ENCODE data around the gene MAGOHB. TPM values are rescaled to one million over a fixed set of nuclear protein-coding genes. Genes with fewer than 3 reads are reported as not detected.

The MAGOHB gene
- total RNA-seq, 1 donor from 2014 or later = 48.3 TPM

DNA sequence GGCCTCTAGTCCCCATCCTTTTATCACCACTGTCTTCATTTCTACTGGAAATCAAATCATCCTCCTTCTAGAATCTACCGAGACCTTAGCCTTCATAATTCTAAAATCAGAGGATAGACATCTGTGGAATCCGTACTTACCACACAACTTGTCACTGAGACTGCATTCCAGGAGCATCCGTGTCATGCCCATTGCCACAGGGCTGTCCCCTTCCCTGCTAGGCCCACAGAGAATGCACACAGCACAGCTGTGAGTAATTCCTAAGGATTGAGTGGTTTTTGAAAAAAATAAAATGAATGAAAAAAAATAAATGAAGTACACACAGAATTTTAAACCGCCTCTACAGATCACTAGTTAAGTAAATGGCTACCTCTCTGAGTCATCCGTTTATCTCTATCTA lies 21.0 kb upstream of the MAGOHB start:
- no peaks in the 10 kb centered on the region for H3K36me3 Mint-ChIP-seq (ENCODE audit: insufficient read depth)
- H3K27me3 Mint-ChIP-seq = no peaks in the 10 kb centered on the region
- H3K9me3 Mint-ChIP-seq (ENCODE audit: low read depth) = no peaks in the 10 kb centered on the region
- no peak overlapping the region for H3K4me3 Mint-ChIP-seq (ENCODE audit: low read depth)
- DNase-seq (ENCODE audit: low spot score, unreplicated experiment) = no peak
- TF ChIP-seq, protein P1, sequence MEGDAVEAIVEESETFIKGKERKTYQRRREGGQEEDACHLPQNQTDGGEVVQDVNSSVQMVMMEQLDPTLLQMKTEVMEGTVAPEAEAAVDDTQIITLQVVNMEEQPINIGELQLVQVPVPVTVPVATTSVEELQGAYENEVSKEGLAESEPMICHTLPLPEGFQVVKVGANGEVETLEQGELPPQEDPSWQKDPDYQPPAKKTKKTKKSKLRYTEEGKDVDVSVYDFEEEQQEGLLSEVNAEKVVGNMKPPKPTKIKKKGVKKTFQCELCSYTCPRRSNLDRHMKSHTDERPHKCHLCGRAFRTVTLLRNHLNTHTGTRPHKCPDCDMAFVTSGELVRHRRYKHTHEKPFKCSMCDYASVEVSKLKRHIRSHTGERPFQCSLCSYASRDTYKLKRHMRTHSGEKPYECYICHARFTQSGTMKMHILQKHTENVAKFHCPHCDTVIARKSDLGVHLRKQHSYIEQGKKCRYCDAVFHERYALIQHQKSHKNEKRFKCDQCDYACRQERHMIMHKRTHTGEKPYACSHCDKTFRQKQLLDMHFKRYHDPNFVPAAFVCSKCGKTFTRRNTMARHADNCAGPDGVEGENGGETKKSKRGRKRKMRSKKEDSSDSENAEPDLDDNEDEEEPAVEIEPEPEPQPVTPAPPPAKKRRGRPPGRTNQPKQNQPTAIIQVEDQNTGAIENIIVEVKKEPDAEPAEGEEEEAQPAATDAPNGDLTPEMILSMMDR (IDR thresholded peaks at IDR 0.05; ENCODE audit: unreplicated experiment) = no peak
- peaks cover 9% of the 10 kb centered on the region for H3K4me1 Mint-ChIP-seq (ENCODE audit: low read depth)
- no peak overlapping the region for H3K27ac Mint-ChIP-seq

DNA sequence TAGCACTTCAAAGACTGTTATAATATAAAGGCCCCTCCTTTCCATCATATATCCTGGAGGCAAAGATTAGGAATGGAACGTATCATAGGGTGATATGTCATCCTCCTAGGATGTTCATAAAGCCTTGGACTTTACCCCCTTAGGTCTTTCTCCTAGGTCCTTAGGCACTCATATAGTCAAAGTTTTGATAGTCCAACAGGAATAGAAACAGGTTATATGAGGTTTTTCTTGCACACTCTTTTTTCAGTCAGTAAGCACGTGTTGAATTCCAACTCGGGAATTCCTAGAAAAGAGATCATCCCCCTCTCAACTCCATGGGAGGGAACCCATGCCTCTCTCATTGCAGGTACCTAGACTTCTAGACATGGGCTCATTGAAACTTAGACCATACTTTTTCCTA lies 20.1 kb upstream of the MAGOHB start:
- H3K9me3 Mint-ChIP-seq (ENCODE audit: low read depth) = no peaks in the 10 kb centered on the region
- no peaks in the 10 kb centered on the region for H3K27me3 Mint-ChIP-seq
- H3K27ac Mint-ChIP-seq = no peak overlapping the region
- TF ChIP-seq, protein P1 (IDR thresholded peaks at IDR 0.05; ENCODE audit: unreplicated experiment) = no peak
- no peak overlapping the region for H3K4me3 Mint-ChIP-seq (ENCODE audit: low read depth)
- DNase-seq (ENCODE audit: low spot score, unreplicated experiment) = no peak
- H3K36me3 Mint-ChIP-seq (ENCODE audit: insufficient read depth) = no peaks in the 10 kb centered on the region
- peaks cover 9% of the 10 kb centered on the region for H3K4me1 Mint-ChIP-seq (ENCODE audit: low read depth)

DNA sequence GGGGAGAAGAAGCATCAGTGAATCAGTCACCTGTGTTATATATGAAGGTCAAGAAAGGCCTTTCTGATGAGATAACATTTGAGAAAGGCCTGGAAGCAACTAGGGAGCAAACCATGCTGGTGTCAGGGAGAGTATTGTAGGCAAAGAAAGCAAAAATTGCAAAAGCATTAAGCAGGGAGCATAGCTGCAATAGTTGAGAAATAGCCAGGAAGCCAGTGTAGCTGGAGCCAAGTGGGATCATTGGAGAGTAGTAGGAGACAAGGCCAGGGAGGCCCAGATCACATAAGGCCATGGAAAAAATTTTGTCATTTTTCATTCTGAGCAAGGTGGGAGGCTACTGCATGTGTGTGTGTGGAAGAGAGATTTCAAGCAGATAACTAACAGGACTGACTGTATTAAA lies 18.8 kb upstream of the MAGOHB start:
- TF ChIP-seq, protein P1 (IDR thresholded peaks at IDR 0.05; ENCODE audit: unreplicated experiment) = no peak
- H3K27me3 Mint-ChIP-seq = no peaks in the 10 kb centered on the region
- H3K36me3 Mint-ChIP-seq (ENCODE audit: insufficient read depth) = no peaks in the 10 kb centered on the region
- H3K4me1 Mint-ChIP-seq (ENCODE audit: low read depth) = peaks cover 9% of the 10 kb centered on the region
- no peaks in the 10 kb centered on the region for H3K9me3 Mint-ChIP-seq (ENCODE audit: low read depth)
- DNase-seq (ENCODE audit: low spot score, unreplicated experiment) = no peak
- H3K4me3 Mint-ChIP-seq (ENCODE audit: low read depth) = no peak overlapping the region
- no peak overlapping the region for H3K27ac Mint-ChIP-seq

DNA sequence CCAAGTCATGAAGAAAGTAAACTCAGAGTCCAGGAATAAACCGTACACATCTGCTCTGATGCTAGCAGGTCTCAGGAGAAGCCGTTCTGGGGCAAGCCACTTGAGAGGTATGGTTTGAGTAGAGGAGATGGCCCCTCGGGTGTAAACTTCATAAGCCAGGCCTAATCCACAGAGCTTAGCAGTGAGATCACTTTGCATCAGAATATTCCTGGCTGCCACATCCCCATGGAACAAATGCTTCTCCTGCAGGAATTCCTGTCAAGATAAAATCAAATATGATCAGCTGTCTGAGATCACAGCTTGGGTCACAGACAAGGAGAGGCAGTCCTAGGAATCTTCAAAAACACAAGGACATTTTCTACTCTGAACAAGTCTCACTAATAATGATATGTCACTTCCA lies 11.2 kb upstream of the MAGOHB start:
- Mint-ChIP-seq H3K36me3 (ENCODE audit: insufficient read depth) (no peaks in the 10 kb centered on the region), H3K27me3 (no peaks in the 10 kb centered on the region), H3K9me3 (ENCODE audit: low read depth) (no peaks in the 10 kb centered on the region), H3K27ac (no peak overlapping the region), H3K4me1 (ENCODE audit: low read depth) (no peaks in the 10 kb centered on the region), H3K4me3 (ENCODE audit: low read depth) (no peak overlapping the region)
- TF ChIP-seq, protein P1 (IDR thresholded peaks at IDR 0.05; ENCODE audit: unreplicated experiment) = no peak
- no peak for DNase-seq (ENCODE audit: low spot score, unreplicated experiment)

DNA sequence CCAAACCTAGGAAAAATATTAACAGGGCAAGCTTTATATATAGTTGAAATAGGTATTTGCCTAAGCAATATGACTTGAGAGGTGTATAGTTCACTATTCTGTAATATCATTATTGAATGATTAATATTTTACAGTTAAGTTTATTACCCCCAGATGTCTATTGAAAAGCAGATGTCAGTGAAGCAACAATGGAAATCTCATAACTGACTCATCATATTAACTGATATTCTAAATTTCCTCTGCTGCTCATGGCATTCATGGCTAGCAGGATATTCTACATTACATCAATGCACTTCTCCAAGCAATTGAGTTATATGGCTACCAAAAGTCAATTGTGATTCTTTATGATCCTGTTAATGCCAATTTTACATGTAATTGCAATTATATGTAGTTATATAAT lies 9.7 kb upstream of the MAGOHB start:
- no peak overlapping the region for H3K4me3 Mint-ChIP-seq (ENCODE audit: low read depth)
- no peaks in the 10 kb centered on the region for H3K27me3 Mint-ChIP-seq
- H3K9me3 Mint-ChIP-seq (ENCODE audit: low read depth) = no peaks in the 10 kb centered on the region
- H3K27ac Mint-ChIP-seq = no peak overlapping the region
- TF ChIP-seq, protein P1 (IDR thresholded peaks at IDR 0.05; ENCODE audit: unreplicated experiment) = no peak
- no peaks in the 10 kb centered on the region for H3K36me3 Mint-ChIP-seq (ENCODE audit: insufficient read depth)
- no peaks in the 10 kb centered on the region for H3K4me1 Mint-ChIP-seq (ENCODE audit: low read depth)
- no peak for DNase-seq (ENCODE audit: low spot score, unreplicated experiment)
